Rectal smooth muscle tissue (tissue), 1 donor: Measurements from ENCODE around the gene TUBA1A.
"Not testable (repeated sequence)": the region's sequence is repeated elsewhere in the genome, so short reads cannot be mapped to it uniquely, and the experiment has no call there.

Source experiments
- H3K27ac ChIP-seq: one replicate; pipeline ENCODE4 v1.7.0; 2013; ENCODE audit warnings: low read depth, low read length, inconsistent platforms
- H3K27me3 ChIP-seq: one replicate; pipeline ENCODE4 v1.7.0; 2013; ENCODE audit warnings: low read length; ENCODE audit not compliant: control insufficient read depth, insufficient read depth
- H3K36me3 ChIP-seq: one replicate; pipeline ENCODE4 v1.7.0; 2013; ENCODE audit warnings: low read length; ENCODE audit not compliant: control insufficient read depth, insufficient read depth
- H3K4me1 ChIP-seq: one replicate; pipeline ENCODE4 v1.7.0; 2013; ENCODE audit warnings: low read length; ENCODE audit not compliant: control insufficient read depth, insufficient read depth
- H3K4me3 ChIP-seq: one replicate; pipeline ENCODE4 v1.7.0; 2013; ENCODE audit warnings: low read length
- H3K9ac ChIP-seq: one replicate; pipeline ENCODE4 v1.7.0; 2013; ENCODE audit warnings: low read length

Gene TUBA1A

GRCh38 chr12:49223122-49223521 lies 34.2 kb upstream of the TUBA1A start:
- H3K9ac ChIP-seq, result no peak overlapping the region
- H3K4me3 ChIP-seq, result no peak overlapping the region
- no peaks in the 10 kb centered on the region for H3K27me3 ChIP-seq
- peaks cover 2% of the 10 kb centered on the region for H3K4me1 ChIP-seq
- H3K36me3 ChIP-seq, result no peaks in the 10 kb centered on the region
- peak overlapping the region; percentile 87 for H3K27ac ChIP-seq

DNA sequence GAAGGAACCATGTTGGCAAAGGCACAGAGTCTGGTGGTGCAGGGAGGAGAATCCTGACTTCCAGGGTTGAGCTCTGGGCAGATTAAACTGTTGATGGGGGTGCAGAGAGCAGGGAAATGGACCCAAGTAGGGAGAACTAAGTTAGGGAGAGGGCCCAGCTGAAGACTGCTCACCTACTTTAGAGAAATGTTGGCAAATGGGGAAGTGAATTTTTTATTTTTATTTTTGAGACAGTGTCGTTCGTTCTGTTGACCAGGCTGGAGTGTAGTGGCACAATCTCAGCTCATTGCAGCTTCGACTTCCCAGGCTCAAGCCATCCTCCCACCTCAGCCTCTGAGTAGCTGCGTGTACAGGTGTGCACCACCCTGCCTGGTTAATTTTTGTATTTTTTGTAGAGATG lies 32.1 kb upstream of the TUBA1A start:
- Histone ChIP-seq H3K36me3 (no peaks in the 10 kb centered on the region), H3K4me1 (peaks cover 2% of the 10 kb centered on the region), H3K4me3 (no peak overlapping the region), H3K9ac (no peak overlapping the region), H3K27ac (no peak overlapping the region), H3K27me3 (no peaks in the 10 kb centered on the region)

DNA sequence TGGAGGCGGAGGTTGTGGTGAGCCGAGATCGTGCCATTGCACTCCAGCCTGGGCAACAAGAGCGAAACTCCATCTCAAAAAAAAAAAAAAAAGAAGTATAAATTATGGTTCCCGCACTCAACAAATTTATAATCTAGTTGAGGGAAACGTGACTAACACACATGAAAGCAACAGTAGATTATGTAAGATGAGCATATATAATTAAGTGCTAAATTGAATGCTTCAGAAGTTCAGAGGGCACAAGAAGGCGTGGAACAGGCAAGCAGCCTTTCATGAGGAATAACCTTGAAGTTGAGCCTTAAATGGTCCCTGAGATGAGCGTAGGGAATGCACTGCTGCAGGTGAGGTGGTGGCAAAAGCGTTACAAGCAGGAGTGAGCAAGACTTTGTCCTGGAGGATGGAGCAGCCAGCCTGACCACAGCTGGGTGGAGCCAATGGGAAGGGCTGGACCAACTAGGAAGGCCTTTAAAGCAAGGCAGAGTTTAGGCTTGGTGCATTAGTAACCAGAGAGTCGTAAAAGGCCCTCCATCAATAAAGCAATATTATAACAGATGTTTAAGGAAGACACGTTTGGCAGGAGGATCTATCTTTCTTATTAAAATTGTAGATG lies 30.6 kb upstream of the TUBA1A start:
- no peaks in the 10 kb centered on the region for H3K36me3 ChIP-seq
- no peak overlapping the region for H3K9ac ChIP-seq
- H3K4me1 ChIP-seq, result peaks cover 10% of the 10 kb centered on the region
- no peak overlapping the region for H3K27ac ChIP-seq
- H3K4me3 ChIP-seq, result no peak overlapping the region
- H3K27me3 ChIP-seq, result no peaks in the 10 kb centered on the region

DNA sequence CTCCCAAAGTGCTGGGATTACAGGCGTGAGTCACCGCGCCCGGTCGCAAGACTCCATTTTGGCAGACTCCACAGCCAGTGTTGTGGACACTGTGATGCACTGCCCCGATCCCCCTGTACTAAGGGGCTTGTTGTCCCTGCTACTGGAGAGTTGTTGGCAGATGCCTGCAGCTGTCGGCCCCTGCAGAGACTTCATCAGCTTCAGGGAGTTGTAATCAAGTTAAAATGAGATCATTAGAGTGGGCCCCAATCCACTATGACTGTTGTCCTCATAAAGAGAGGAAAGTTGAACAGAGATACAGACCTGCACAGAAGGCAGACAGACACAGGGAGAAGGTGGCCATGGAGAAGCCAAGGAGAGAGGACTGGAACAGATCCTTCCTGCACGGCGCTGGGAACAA lies 23.7 kb upstream of the TUBA1A start:
- Histone ChIP-seq H3K36me3 (no peaks in the 10 kb centered on the region), H3K27me3 (no peaks in the 10 kb centered on the region), H3K4me3 (no peak overlapping the region), H3K27ac (no peak overlapping the region), H3K4me1 (peaks cover 10% of the 10 kb centered on the region), H3K9ac (no peak overlapping the region)

- not testable (repeated sequence) for H3K27ac ChIP-seq, H3K27me3 ChIP-seq, H3K36me3 ChIP-seq, H3K4me3 ChIP-seq, H3K9ac ChIP-seq
- H3K4me1 ChIP-seq, result peaks cover 10% of the 10 kb centered on the region
Measured at GRCh38 chr12:49210703-49211102, 21.8 kb upstream of the TUBA1A start.

DNA sequence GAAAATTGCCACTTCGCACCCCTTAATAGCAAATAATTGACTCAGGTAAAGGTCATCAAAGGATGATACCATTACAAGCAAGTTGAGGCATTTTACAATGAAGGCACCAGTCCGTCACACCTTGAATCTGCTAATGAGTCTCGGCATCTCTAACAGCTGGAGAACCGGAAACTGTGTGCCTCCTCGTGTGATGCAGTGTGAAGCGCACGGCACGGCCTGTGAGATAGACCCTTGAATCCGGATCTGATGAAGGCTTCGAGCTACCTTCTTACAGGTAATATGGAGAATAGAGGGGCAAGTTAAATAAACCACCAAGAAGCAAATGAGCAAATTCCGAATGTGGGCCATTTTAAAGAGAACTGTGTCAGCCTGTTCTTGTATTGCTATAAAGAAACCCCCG lies 19.8 kb upstream of the TUBA1A start:
- Histone ChIP-seq H3K27ac (no peak overlapping the region), H3K27me3 (no peaks in the 10 kb centered on the region), H3K4me3 (no peak overlapping the region), H3K9ac (no peak overlapping the region), H3K36me3 (no peaks in the 10 kb centered on the region), H3K4me1 (no peaks in the 10 kb centered on the region)

GRCh38 chr12:49208146-49208545 lies 19.3 kb upstream of the TUBA1A start:
- no peak overlapping the region for H3K9ac ChIP-seq
- H3K4me3 ChIP-seq, result no peak overlapping the region
- no peak overlapping the region for H3K27ac ChIP-seq
- no peaks in the 10 kb centered on the region for H3K36me3 ChIP-seq
- no peaks in the 10 kb centered on the region for H3K4me1 ChIP-seq
- no peaks in the 10 kb centered on the region for H3K27me3 ChIP-seq

DNA sequence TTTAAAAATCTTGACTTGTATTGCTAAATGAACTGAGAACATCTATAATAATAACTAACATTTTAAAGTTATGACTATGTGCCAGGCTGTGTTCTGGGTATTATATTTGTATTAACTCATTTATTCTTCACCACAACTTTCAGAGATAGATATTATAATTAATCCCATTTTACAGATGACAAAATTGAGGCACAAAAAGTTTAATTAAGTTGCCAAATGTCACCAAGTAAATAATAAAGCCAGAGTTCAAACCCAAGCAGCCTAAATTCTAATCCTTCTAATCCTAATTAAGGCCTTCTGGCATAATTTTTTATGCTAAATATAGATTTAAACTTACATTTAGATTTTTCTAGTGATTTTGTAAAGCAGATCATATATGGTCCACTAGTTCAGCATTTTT lies 17.5 kb upstream of the TUBA1A start:
- H3K27me3 ChIP-seq, result no peaks in the 10 kb centered on the region
- no peak overlapping the region for H3K4me3 ChIP-seq
- H3K27ac ChIP-seq, result no peak overlapping the region
- no peaks in the 10 kb centered on the region for H3K36me3 ChIP-seq
- H3K9ac ChIP-seq, result no peak overlapping the region
- H3K4me1 ChIP-seq, result peaks cover 8% of the 10 kb centered on the region

- H3K27ac ChIP-seq, result peak overlapping the region; percentile 95
- no peaks in the 10 kb centered on the region for H3K36me3 ChIP-seq
- H3K4me1 ChIP-seq, result peaks cover 20% of the 10 kb centered on the region
- peak overlapping the region; percentile 10 for H3K4me3 ChIP-seq
- H3K9ac ChIP-seq, result no peak overlapping the region
- H3K27me3 ChIP-seq, result no peaks in the 10 kb centered on the region
Measured at GRCh38 chr12:49201595-49202295, 12.9 kb upstream of the TUBA1A start.

DNA sequence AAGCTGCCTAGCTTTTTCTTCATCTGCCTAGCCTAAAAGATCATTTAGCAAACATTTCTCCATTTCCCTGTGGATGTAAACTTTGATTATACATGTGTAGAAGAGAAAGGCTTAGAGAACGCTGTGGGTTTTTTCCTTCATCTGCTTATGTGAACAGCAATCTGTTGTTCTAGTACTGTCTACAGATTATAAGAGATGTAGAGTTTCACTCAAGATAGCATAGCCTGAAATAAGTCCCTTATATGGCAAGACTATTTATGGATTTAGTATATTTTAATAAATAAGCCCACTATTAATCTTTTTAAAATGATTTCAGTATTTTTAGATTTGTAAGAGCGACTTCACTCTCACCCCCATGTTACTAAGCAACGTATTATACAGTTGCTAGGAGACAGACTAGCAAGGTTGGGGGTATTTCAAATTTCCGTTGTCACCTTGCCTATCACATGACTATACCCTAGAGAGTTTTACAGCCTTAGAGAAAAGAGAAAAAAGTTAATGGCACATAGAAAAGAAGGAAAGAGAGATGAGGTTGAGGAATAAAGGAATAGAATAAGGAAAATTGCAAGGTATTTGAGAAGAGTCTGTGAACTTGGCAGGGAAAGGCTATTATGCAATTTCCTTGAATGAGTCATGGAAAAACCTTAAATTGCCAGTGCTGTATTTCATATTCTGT lies 12.2 kb upstream of the TUBA1A start:
- Histone ChIP-seq H3K27ac (peak overlapping the region; percentile 95), H3K27me3 (no peaks in the 10 kb centered on the region), H3K4me3 (peak overlapping the region; percentile 36), H3K9ac (no peak overlapping the region), H3K4me1 (peaks cover 20% of the 10 kb centered on the region), H3K36me3 (no peaks in the 10 kb centered on the region)

GRCh38 chr12:49198431-49199155 lies 9.7 kb upstream of the TUBA1A start:
- Histone ChIP-seq H3K4me3 (no peak overlapping the region), H3K9ac (no peak overlapping the region), H3K27ac (peak overlapping the region; percentile 6)

GRCh38 chr12:49197256-49197655 lies 8.4 kb upstream of the TUBA1A start:
- Histone ChIP-seq H3K4me1 (peaks cover 20% of the 10 kb centered on the region), H3K27ac (no peak overlapping the region), H3K4me3 (no peak overlapping the region), H3K36me3 (no peaks in the 10 kb centered on the region), H3K9ac (no peak overlapping the region), H3K27me3 (no peaks in the 10 kb centered on the region)

More at GRCh38 chr12:49198431-49199155, 9.7 kb upstream of the TUBA1A start:
- Histone ChIP-seq H3K27me3 (no peaks in the 10 kb centered on the region), H3K4me1 (peaks cover 20% of the 10 kb centered on the region), H3K36me3 (no peaks in the 10 kb centered on the region)
